SJCRH30 (cell line): ENCODE measurements around the gene PRDX5. TPM values are rescaled to one million over a fixed set of nuclear protein-coding genes. Genes with fewer than 3 reads are reported as not detected.
"Not testable (repeated sequence)": the region's sequence is repeated elsewhere in the genome, so short reads cannot be mapped to it uniquely, and the experiment has no call there.

Source experiments
- DNase-seq, 2 experiments: peaks; one replicate each; pipeline ENCODE4 v3.0.0-alpha.2; 2015 to 2020
- H3K27ac ChIP-seq: fragments of 250-450 bp; sonication (Bioruptor Pico); 2 replicates; pipeline ENCODE4 v1.5.1; 2020; ENCODE audit warnings: mild to moderate bottlenecking, moderate library complexity
- H3K27me3 ChIP-seq: fragments of 250-450 bp; sonication (Bioruptor Pico); 2 replicates; pipeline ENCODE4 v1.5.1; 2020; ENCODE audit warnings: mild to moderate bottlenecking, moderate library complexity
- H3K36me3 ChIP-seq: fragments of 250-450 bp; sonication (Bioruptor Pico); 2 replicates; pipeline ENCODE4 v1.5.1; 2020; ENCODE audit warnings: mild to moderate bottlenecking, moderate library complexity
- H3K4me1 ChIP-seq: fragments of 250-450 bp; sonication (Bioruptor Pico); 2 replicates; pipeline ENCODE4 v1.5.1; 2020; ENCODE audit warnings: mild to moderate bottlenecking, moderate library complexity
- H3K4me3 ChIP-seq: fragments of 250-450 bp; sonication (Bioruptor Pico); 2 replicates; pipeline ENCODE4 v1.5.1; 2020; ENCODE audit warnings: mild to moderate bottlenecking, moderate library complexity
- H3K9me3 ChIP-seq: fragments of 250-450 bp; sonication (Bioruptor Pico); replicated peaks from 2 replicates; pipeline ENCODE4 v1.5.1; 2020; ENCODE audit warnings: mild to moderate bottlenecking, moderate library complexity
- total RNA-seq: library from RNA; depleted of rRNA; stranded (reverse); fragments of >200 nt; shearing (Covaris generic); gene quantifications from 2 replicates; pipeline ENCODE4 v1.2.3, GENCODE V29; 2014

Gene PRDX5
- total RNA-seq, 1 experiment from 2014 or later = 105 TPM

- DNase-seq, H3K4me3 ChIP-seq, H3K9me3 ChIP-seq, H3K27ac ChIP-seq, H3K4me1 ChIP-seq, H3K27me3 ChIP-seq, H3K36me3 ChIP-seq: not testable (repeated sequence)
These were observed 10.1 kb upstream of the PRDX5 start for GRCh38 chr11:64307795-64308194.

GRCh38 chr11:64312947-64313346 is 5.0 kb upstream of the PRDX5 start:
- no peaks in the 10 kb centered on the region for H3K4me1 ChIP-seq
- H3K36me3 ChIP-seq = peaks cover 2% of the 10 kb centered on the region; the same call in 1 of the 2 replicates
- no peak overlapping the region for H3K4me3 ChIP-seq
- no peak overlapping the region for H3K27ac ChIP-seq
- H3K9me3 ChIP-seq = no peaks in the 10 kb centered on the region
- H3K27me3 ChIP-seq = no peaks in the 10 kb centered on the region
- no peak for DNase-seq

GRCh38 chr11:64313491-64314145 is 4.3 kb upstream of the PRDX5 start:
- Histone ChIP-seq H3K36me3 (peaks cover 2% of the 10 kb centered on the region; the same call in 1 of the 2 replicates), H3K27ac (no peak overlapping the region), H3K4me3 (no peak overlapping the region), H3K27me3 (no peaks in the 10 kb centered on the region), H3K4me1 (no peaks in the 10 kb centered on the region), H3K9me3 (no peaks in the 10 kb centered on the region)
- no peak for DNase-seq

- no peak overlapping the region for H3K4me3 ChIP-seq
These were observed 3.6 kb upstream of the PRDX5 start for GRCh38 chr11:64314146-64314804.

GRCh38 chr11:64314805-64315561 is 2.9 kb upstream of the PRDX5 start:
- peaks cover 2% of the 10 kb centered on the region; the same call in 1 of the 2 replicates for H3K36me3 ChIP-seq
- no peaks in the 10 kb centered on the region for H3K27me3 ChIP-seq
- no peaks in the 10 kb centered on the region for H3K9me3 ChIP-seq
- H3K27ac ChIP-seq = no peak overlapping the region
- H3K4me1 ChIP-seq = no peaks in the 10 kb centered on the region
- no peak for DNase-seq
- H3K4me3 ChIP-seq = no peak overlapping the region

More at GRCh38 chr11:64314146-64314804, 3.6 kb upstream of the PRDX5 start:
- Histone ChIP-seq H3K36me3 (peaks cover 2% of the 10 kb centered on the region; the same call in 1 of the 2 replicates), H3K4me1 (no peaks in the 10 kb centered on the region), H3K9me3 (no peaks in the 10 kb centered on the region), H3K27me3 (no peaks in the 10 kb centered on the region), H3K27ac (no peak overlapping the region)
- DNase-seq = no peak

- H3K9me3 ChIP-seq, H3K36me3 ChIP-seq, H3K27ac ChIP-seq, H3K4me3 ChIP-seq, H3K27me3 ChIP-seq, DNase-seq, H3K4me1 ChIP-seq: not testable (repeated sequence)
These were observed 2.0 kb upstream of the PRDX5 start for GRCh38 chr11:64315667-64316526.

GRCh38 chr11:64316672-64317324 is 1.1 kb upstream of the PRDX5 start:
- H3K27ac ChIP-seq = peak overlapping the region; percentile 71
- no peaks in the 10 kb centered on the region for H3K27me3 ChIP-seq
- peak overlapping the region; percentile 68 for H3K4me3 ChIP-seq
- H3K4me1 ChIP-seq = no peaks in the 10 kb centered on the region
- H3K9me3 ChIP-seq = no peaks in the 10 kb centered on the region
- no peak for DNase-seq
- peaks cover 2% of the 10 kb centered on the region; the same call in 1 of the 2 replicates for H3K36me3 ChIP-seq

GRCh38 chr11:64317325-64317960 is 478 bp upstream of the PRDX5 start, which contains the start of gene TRMT112:
Gene TRMT112, minus strand, starts transcription at chr11:64317559. Its CDS starts 33 bp downstream, at chr11:64317526.
- Histone ChIP-seq H3K36me3 (peaks cover 2% of the 10 kb centered on the region; the same call in 1 of the 2 replicates), H3K27ac (peak within 1 kb of the TSS; percentile 71), H3K27me3 (no peaks in the 10 kb centered on the region), H3K9me3 (no peaks in the 10 kb centered on the region), H3K4me1 (no peaks in the 10 kb centered on the region), H3K4me3 (peak within 1 kb of the TSS; percentile 68)
- peak; percentile 94 to 95 for DNase-seq

GRCh38 chr11:64318766-64319761 is 1.1 kb downstream of the PRDX5 start:
- H3K27ac ChIP-seq = no peak overlapping the region; the same call in 1 of the 2 replicates
- H3K27me3 ChIP-seq = no peaks in the 10 kb centered on the region
- no peak for DNase-seq
- no peaks in the 10 kb centered on the region for H3K4me1 ChIP-seq
- H3K9me3 ChIP-seq = no peaks in the 10 kb centered on the region
- peak overlapping the region; percentile 68 for H3K4me3 ChIP-seq
- H3K36me3 ChIP-seq = peaks cover 2% of the 10 kb centered on the region; the same call in 1 of the 2 replicates

GRCh38 chr11:64320556-64320955 is 2.6 kb downstream of the PRDX5 start:
- Histone ChIP-seq H3K36me3 (no peaks in the 10 kb centered on the region), H3K4me3 (no peak overlapping the region), H3K27ac (no peak overlapping the region), H3K27me3 (no peaks in the 10 kb centered on the region), H3K4me1 (no peaks in the 10 kb centered on the region), H3K9me3 (no peaks in the 10 kb centered on the region)
- DNase-seq = no peak

- no peak for DNase-seq
- no peak overlapping the region for H3K4me3 ChIP-seq
- no peaks in the 10 kb centered on the region for H3K9me3 ChIP-seq
- no peak overlapping the region for H3K27ac ChIP-seq
- no peaks in the 10 kb centered on the region for H3K4me1 ChIP-seq
- H3K36me3 ChIP-seq = no peaks in the 10 kb centered on the region
- H3K27me3 ChIP-seq = no peaks in the 10 kb centered on the region
These were observed 3.1 kb downstream of the PRDX5 start for GRCh38 chr11:64321026-64321425.

GRCh38 chr11:64321533-64321932 is 3.6 kb downstream of the PRDX5 start:
- Histone ChIP-seq H3K36me3 (no peaks in the 10 kb centered on the region), H3K4me1 (no peaks in the 10 kb centered on the region), H3K4me3 (no peak overlapping the region), H3K27ac (no peak overlapping the region), H3K27me3 (no peaks in the 10 kb centered on the region), H3K9me3 (no peaks in the 10 kb centered on the region)
- no peak for DNase-seq

GRCh38 chr11:64322925-64323260 is 5.0 kb downstream of the PRDX5 start:
- H3K4me3 ChIP-seq = no peak overlapping the region
- no peaks in the 10 kb centered on the region for H3K9me3 ChIP-seq
- no peaks in the 10 kb centered on the region for H3K4me1 ChIP-seq
- no peak for DNase-seq
- H3K27ac ChIP-seq = no peak overlapping the region
- no peaks in the 10 kb centered on the region for H3K36me3 ChIP-seq
- no peaks in the 10 kb centered on the region for H3K27me3 ChIP-seq
